Kidney epithelial cell (primary cell): ENCODE results near the gene CCDC86. TPM values are rescaled to one million over a fixed set of nuclear protein-coding genes. Genes with fewer than 3 reads are reported as not detected.

Experiments
- DNase-seq: peaks from one replicate; pipeline ENCODE4 v3.0.0-alpha.2; 2010; ENCODE audit warnings: low read depth
- H3K27me3 ChIP-seq: 2 replicates; pipeline ENCODE4 v1.6.0; 2011; ENCODE audit warnings: low read length; ENCODE audit not compliant: control insufficient read depth, insufficient read depth
- H3K36me3 ChIP-seq: 2 replicates; pipeline ENCODE4 v1.5.1; 2011; ENCODE audit warnings: low read length; ENCODE audit not compliant: control insufficient read depth, insufficient read depth
- H3K4me3 ChIP-seq: 2 replicates; pipeline ENCODE4 v1.5.1; 2011; ENCODE audit warnings: low read depth, mild to moderate bottlenecking, control low read depth, low read length
- CTCF ChIP-seq: IDR thresholded peaks from 2 replicates; pipeline ENCODE4 v1.5.1; 2011; ENCODE audit warnings: mild to moderate bottlenecking, moderate library complexity, low read length, control low read depth, inconsistent platforms; ENCODE audit not compliant: insufficient read depth, poor library complexity, severe bottlenecking
- total RNA-seq: library from RNA; depleted of rRNA; stranded (reverse); fragments of >200 nt; gene quantifications from 2 replicates; pipeline ENCODE4 v1.2.3, GENCODE V29; 2015

The CCDC86 gene
- total RNA-seq, 1 donor from 2014 or later, result 53.6 TPM

DNA sequence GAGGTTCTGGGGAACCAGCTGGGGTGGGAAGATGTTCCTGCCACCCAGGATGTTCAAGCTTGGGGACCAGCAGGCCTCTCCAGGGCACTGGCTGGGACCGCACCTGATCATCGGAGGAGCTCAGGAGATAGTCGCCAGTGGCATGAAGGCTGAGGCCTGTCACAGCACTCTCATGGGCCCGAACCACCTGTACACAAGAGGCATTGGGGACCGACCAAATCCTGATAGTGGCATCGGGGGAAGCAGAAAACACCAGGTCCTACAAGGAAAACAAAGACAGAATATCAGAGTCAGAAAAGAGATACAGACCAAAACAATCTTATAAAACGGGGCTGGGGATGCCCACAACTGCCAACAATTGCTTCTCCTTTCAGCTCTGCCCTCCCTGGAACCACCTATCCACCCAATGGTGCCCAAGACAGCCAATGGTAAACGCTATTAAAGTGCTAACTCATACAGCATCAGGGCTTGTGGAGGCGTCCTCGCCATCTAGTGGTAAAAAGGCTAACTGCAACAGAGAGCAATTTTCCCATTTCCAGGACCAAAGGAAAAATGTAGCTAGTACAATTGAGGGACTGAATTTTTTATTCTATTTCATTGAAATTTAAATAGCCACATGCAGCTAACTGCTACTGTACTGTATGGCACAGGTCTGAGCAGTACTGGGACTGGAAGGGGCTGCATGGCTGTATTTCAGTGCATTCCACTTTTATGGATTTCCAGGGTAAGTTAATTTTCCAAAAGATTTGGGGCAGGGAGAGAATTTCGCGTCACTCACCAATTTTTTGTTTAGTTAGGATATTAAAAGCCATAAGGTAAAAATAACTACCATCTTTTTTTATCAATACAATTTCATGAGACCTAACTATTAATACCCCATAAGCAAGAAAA lies 57.4 kb downstream of the CCDC86 start:
- Histone ChIP-seq H3K36me3 (peaks cover 7% of the 10 kb centered on the region), H3K27me3 (no peaks in the 10 kb centered on the region), H3K4me3 (no peak overlapping the region)
- TF ChIP-seq CTCF, result peak; percentile 90
- no peak for DNase-seq

- TF ChIP-seq CTCF, result no peak
- Histone ChIP-seq H3K4me3 (no peak overlapping the region), H3K36me3 (peaks cover 7% of the 10 kb centered on the region), H3K27me3 (no peaks in the 10 kb centered on the region)
- DNase-seq, result no peak
These were observed 58.1 kb downstream of the CCDC86 start for GRCh38 chr11:60899977-60900376.

Other genes with a start within 250 kb of the CCDC86 start
- not detected in 2 replicates for gene MS4A8, start 142.5 kb upstream of the CCDC86 start, total RNA-seq
- gene MS4A18, start 117.4 kb upstream of the CCDC86 start, total RNA-seq, result not detected in 2 replicates
- gene MS4A15, start 85.2 kb upstream of the CCDC86 start, total RNA-seq, result not detected in 2 replicates
- not detected in 2 replicates for gene MS4A10, start 56.8 kb upstream of the CCDC86 start, total RNA-seq
- not detected in 2 replicates for gene PTGDR2, start 13.8 kb downstream of the CCDC86 start, total RNA-seq
- not detected in 2 replicates for gene ZP1, start 25.4 kb downstream of the CCDC86 start, total RNA-seq
- 98.8 and 112 TPM in 2 replicates for gene PRPF19, start 64.5 kb downstream of the CCDC86 start, total RNA-seq
- 64.5 and 82.0 TPM in 2 replicates for gene TMEM109, start 72.0 kb downstream of the CCDC86 start, total RNA-seq
- gene TMEM132A, start 82.3 kb downstream of the CCDC86 start, total RNA-seq, result 597 and 616 TPM in 2 replicates
- gene SLC15A3, start 110.1 kb downstream of the CCDC86 start, total RNA-seq, result 2.3 and 2.4 TPM in 2 replicates
- 0.29 and 1.2 TPM in 2 replicates for gene CD6, start 129.6 kb downstream of the CCDC86 start, total RNA-seq